ENCODE results near the gene C22orf42. TPM values are rescaled to one million over a fixed set of nuclear protein-coding genes. Genes with fewer than 3 reads are reported as not detected.

C22orf42 gene
- polyA plus RNA-seq, 1 donor (not counting 4 experiments of a cell fraction or from before 2014, with no cell fraction given): not detected

GRCh38 chr22:32200752-32201151 lies 41.6 kb upstream of the C22orf42 start:
- H3K27ac ChIP-seq (ENCODE audit: control insufficient read depth, insufficient read depth, low read length): no peak overlapping the region
- DNase-seq (ENCODE audit: low read depth, low spot score): no peak
- TF ChIP-seq CTCF (optimal IDR thresholded peaks at IDR 0.05 in 1 of 3, IDR thresholded peaks at IDR 0.05 in 1 of 3, conservative IDR thresholded peaks at IDR 0.05 in 1 of 3; ENCODE audit: extremely low read depth in 1 of 3, insufficient read depth in 2 of 3, low read length in 3 of 3) (no peak), EZH2 (IDR thresholded peaks at IDR 0.05; ENCODE audit: low read length) (no peak)
- H4K20me1 ChIP-seq (ENCODE audit: control insufficient read depth, extremely low read depth, insufficient read depth, low read length): no peaks in the 10 kb centered on the region
- no peak overlapping the region for H3K4me2 ChIP-seq (ENCODE audit: control insufficient read depth, extremely low read depth, insufficient read depth, low read depth, low read length)
- dilution Hi-C loops (cut with MboI; ENCODE audit: extremely low pct_ligation_motif_present, low sequenced_read_pairs): no loop called here
- no peaks in the 10 kb centered on the region for H3K4me1 ChIP-seq (ENCODE audit: control insufficient read depth, extremely low read depth, insufficient read depth, low read length)
- no peaks in the 10 kb centered on the region for H3K36me3 ChIP-seq (ENCODE audit: control insufficient read depth in 2 of 2, extremely low read depth in 1 of 2, insufficient read depth in 2 of 2, low read length in 2 of 2)
- FAIRE-seq: no peak
- no peaks in the 10 kb centered on the region for H3K9me3 ChIP-seq (ENCODE audit: control insufficient read depth, low read depth, low read length)
- H2AFZ ChIP-seq (ENCODE audit: control insufficient read depth, low read length): no peak overlapping the region
- peaks cover 16% of the 10 kb centered on the region for H3K27me3 ChIP-seq (ENCODE audit: control insufficient read depth, extremely low read depth, insufficient read depth, low read length)
- H3K79me2 ChIP-seq (ENCODE audit: control insufficient read depth, insufficient read depth, low read length): no peaks in the 10 kb centered on the region
- H3K9ac ChIP-seq (ENCODE audit: control insufficient read depth, extremely low read depth, insufficient read depth, low read length): no peak overlapping the region
- H3K4me3 ChIP-seq (ENCODE audit: control insufficient read depth in 2 of 3, extremely low read depth in 1 of 3, insufficient read depth in 2 of 3, low read depth in 1 of 3, low read length in 3 of 3): no peak overlapping the region
- no peaks in the 10 kb centered on the region for H3K9me1 ChIP-seq (ENCODE audit: control insufficient read depth, extremely low read depth, insufficient read depth, low read length)

- Histone ChIP-seq H3K9ac (ENCODE audit: control insufficient read depth, extremely low read depth, insufficient read depth, low read length) (no peak overlapping the region), H3K36me3 (ENCODE audit: control insufficient read depth in 2 of 2, extremely low read depth in 1 of 2, insufficient read depth in 2 of 2, low read length in 2 of 2) (no peaks in the 10 kb centered on the region), H3K27ac (ENCODE audit: control insufficient read depth, insufficient read depth, low read length) (no peak overlapping the region), H3K4me2 (ENCODE audit: control insufficient read depth, extremely low read depth, insufficient read depth, low read depth, low read length) (no peak overlapping the region), H3K9me3 (ENCODE audit: control insufficient read depth, low read depth, low read length) (no peaks in the 10 kb centered on the region), H3K4me1 (ENCODE audit: control insufficient read depth, extremely low read depth, insufficient read depth, low read length) (no peaks in the 10 kb centered on the region), H2AFZ (ENCODE audit: control insufficient read depth, low read length) (no peak overlapping the region), H3K9me1 (ENCODE audit: control insufficient read depth, extremely low read depth, insufficient read depth, low read length) (no peaks in the 10 kb centered on the region), H3K4me3 (ENCODE audit: control insufficient read depth in 2 of 3, extremely low read depth in 1 of 3, insufficient read depth in 2 of 3, low read depth in 1 of 3, low read length in 3 of 3) (no peak overlapping the region), H3K79me2 (ENCODE audit: control insufficient read depth, insufficient read depth, low read length) (no peaks in the 10 kb centered on the region), H3K27me3 (ENCODE audit: control insufficient read depth, extremely low read depth, insufficient read depth, low read length) (peaks cover 16% of the 10 kb centered on the region), H4K20me1 (ENCODE audit: control insufficient read depth, extremely low read depth, insufficient read depth, low read length) (no peaks in the 10 kb centered on the region)
- no peak for TF ChIP-seq CTCF (optimal IDR thresholded peaks at IDR 0.05 in 1 of 3, IDR thresholded peaks at IDR 0.05 in 1 of 3, conservative IDR thresholded peaks at IDR 0.05 in 1 of 3; ENCODE audit: extremely low read depth in 1 of 3, insufficient read depth in 2 of 3, low read length in 3 of 3)
- dilution Hi-C loops (cut with MboI; ENCODE audit: extremely low pct_ligation_motif_present, low sequenced_read_pairs): no loop called here
- DNase-seq (ENCODE audit: low read depth, low spot score) (no peak), FAIRE-seq (no peak)
Observed at GRCh38 chr22:32199961-32200360, 40.9 kb upstream of the C22orf42 start.

All from keratinocyte (primary cell).